ENCODE results near the gene NTN4.
"Not testable (repeated sequence)": the region's sequence is repeated elsewhere in the genome, so short reads cannot be mapped to it uniquely, and the experiment has no call there.

Gene NTN4

GRCh38 chr12:95815632-95816212 is 25.2 kb upstream of the NTN4 start:
- Histone ChIP-seq H3K36me3 (ENCODE audit: control insufficient read depth, insufficient read depth, low read length) (no peaks in the 10 kb centered on the region), H3K4me3 (ENCODE audit: low read length) (no peak overlapping the region), H3K9me3 (ENCODE audit: control insufficient read depth, insufficient read depth, low read length) (no peaks in the 10 kb centered on the region), H3K27me3 (ENCODE audit: control insufficient read depth, insufficient read depth, low read length) (no peaks in the 10 kb centered on the region), H3K27ac (ENCODE audit: low read length) (no peak overlapping the region), H3K4me1 (ENCODE audit: control insufficient read depth, insufficient read depth, low read length) (no peaks in the 10 kb centered on the region)
- no peak for DNase-seq (ENCODE audit: low read depth, low spot score)
- WGBS (ENCODE audit: insufficient coverage, insufficient read length) = no CpG with 5 or more reads among the region's 5 CpGs

GRCh38 chr12:95812155-95812554 is 21.6 kb upstream of the NTN4 start:
- not testable (repeated sequence) for H3K9me3 ChIP-seq (ENCODE audit: control insufficient read depth, insufficient read depth, low read length); H3K4me3 ChIP-seq (ENCODE audit: low read length); H3K27ac ChIP-seq (ENCODE audit: low read length); DNase-seq (ENCODE audit: low read depth, low spot score); H3K36me3 ChIP-seq (ENCODE audit: control insufficient read depth, insufficient read depth, low read length); H3K27me3 ChIP-seq (ENCODE audit: control insufficient read depth, insufficient read depth, low read length); H3K4me1 ChIP-seq (ENCODE audit: control insufficient read depth, insufficient read depth, low read length)
- no CpG with 5 or more reads among the region's 4 CpGs for WGBS (ENCODE audit: insufficient coverage, insufficient read length)

- H3K9me3 ChIP-seq (ENCODE audit: control insufficient read depth, insufficient read depth, low read length) = no peaks in the 10 kb centered on the region
- H3K36me3 ChIP-seq (ENCODE audit: control insufficient read depth, insufficient read depth, low read length) = no peaks in the 10 kb centered on the region
- no CpG with 5 or more reads among the region's 2 CpGs for WGBS (ENCODE audit: insufficient coverage, insufficient read length)
- no peak for DNase-seq (ENCODE audit: low read depth, low spot score)
- H3K4me3 ChIP-seq (ENCODE audit: low read length) = no peak overlapping the region
- H3K4me1 ChIP-seq (ENCODE audit: control insufficient read depth, insufficient read depth, low read length) = no peaks in the 10 kb centered on the region
- H3K27ac ChIP-seq (ENCODE audit: low read length) = no peak overlapping the region
- no peaks in the 10 kb centered on the region for H3K27me3 ChIP-seq (ENCODE audit: control insufficient read depth, insufficient read depth, low read length)
Observed at GRCh38 chr12:95810411-95810810, 19.8 kb upstream of the NTN4 start.

GRCh38 chr12:95809000-95809680 is 18.6 kb upstream of the NTN4 start:
- H3K27me3 ChIP-seq (ENCODE audit: control insufficient read depth, insufficient read depth, low read length) = no peaks in the 10 kb centered on the region
- H3K27ac ChIP-seq (ENCODE audit: low read length) = no peak overlapping the region
- no peak for DNase-seq (ENCODE audit: low read depth, low spot score)
- no peaks in the 10 kb centered on the region for H3K4me1 ChIP-seq (ENCODE audit: control insufficient read depth, insufficient read depth, low read length)
- no CpG with 5 or more reads among the region's 7 CpGs for WGBS (ENCODE audit: insufficient coverage, insufficient read length)
- no peak overlapping the region for H3K4me3 ChIP-seq (ENCODE audit: low read length)
- no peaks in the 10 kb centered on the region for H3K9me3 ChIP-seq (ENCODE audit: control insufficient read depth, insufficient read depth, low read length)
- no peaks in the 10 kb centered on the region for H3K36me3 ChIP-seq (ENCODE audit: control insufficient read depth, insufficient read depth, low read length)

GRCh38 chr12:95808146-95808545 is 17.6 kb upstream of the NTN4 start:
- Histone ChIP-seq H3K4me1 (ENCODE audit: control insufficient read depth, insufficient read depth, low read length) (no peaks in the 10 kb centered on the region), H3K9me3 (ENCODE audit: control insufficient read depth, insufficient read depth, low read length) (no peaks in the 10 kb centered on the region), H3K36me3 (ENCODE audit: control insufficient read depth, insufficient read depth, low read length) (no peaks in the 10 kb centered on the region), H3K4me3 (ENCODE audit: low read length) (no peak overlapping the region), H3K27ac (ENCODE audit: low read length) (no peak overlapping the region), H3K27me3 (ENCODE audit: control insufficient read depth, insufficient read depth, low read length) (no peaks in the 10 kb centered on the region)
- WGBS (ENCODE audit: insufficient coverage, insufficient read length) = no CpG with 5 or more reads among the region's 7 CpGs
- DNase-seq (ENCODE audit: low read depth, low spot score) = no peak

GRCh38 chr12:95805864-95806671 is 15.5 kb upstream of the NTN4 start:
- Histone ChIP-seq H3K36me3 (ENCODE audit: control insufficient read depth, insufficient read depth, low read length) (no peaks in the 10 kb centered on the region), H3K27me3 (ENCODE audit: control insufficient read depth, insufficient read depth, low read length) (no peaks in the 10 kb centered on the region), H3K4me3 (ENCODE audit: low read length) (no peak overlapping the region), H3K9me3 (ENCODE audit: control insufficient read depth, insufficient read depth, low read length) (no peaks in the 10 kb centered on the region), H3K4me1 (ENCODE audit: control insufficient read depth, insufficient read depth, low read length) (no peaks in the 10 kb centered on the region), H3K27ac (ENCODE audit: low read length) (no peak overlapping the region)
- DNase-seq (ENCODE audit: low read depth, low spot score) = no peak
- no CpG with 5 or more reads among the region's 5 CpGs for WGBS (ENCODE audit: insufficient coverage, insufficient read length)

GRCh38 chr12:95804291-95804690 is 13.7 kb upstream of the NTN4 start:
- WGBS (ENCODE audit: insufficient coverage, insufficient read length) = no CpG with 5 or more reads among the region's 3 CpGs
- H3K4me3 ChIP-seq (ENCODE audit: low read length) = no peak overlapping the region
- H3K27me3 ChIP-seq (ENCODE audit: control insufficient read depth, insufficient read depth, low read length) = no peaks in the 10 kb centered on the region
- no peak overlapping the region for H3K27ac ChIP-seq (ENCODE audit: low read length)
- no peak for DNase-seq (ENCODE audit: low read depth, low spot score)
- no peaks in the 10 kb centered on the region for H3K4me1 ChIP-seq (ENCODE audit: control insufficient read depth, insufficient read depth, low read length)
- no peaks in the 10 kb centered on the region for H3K9me3 ChIP-seq (ENCODE audit: control insufficient read depth, insufficient read depth, low read length)
- H3K36me3 ChIP-seq (ENCODE audit: control insufficient read depth, insufficient read depth, low read length) = no peaks in the 10 kb centered on the region

- Histone ChIP-seq H3K4me1 (ENCODE audit: control insufficient read depth, insufficient read depth, low read length) (no peaks in the 10 kb centered on the region), H3K36me3 (ENCODE audit: control insufficient read depth, insufficient read depth, low read length) (no peaks in the 10 kb centered on the region), H3K27ac (ENCODE audit: low read length) (no peak overlapping the region), H3K27me3 (ENCODE audit: control insufficient read depth, insufficient read depth, low read length) (no peaks in the 10 kb centered on the region), H3K4me3 (ENCODE audit: low read length) (no peak overlapping the region), H3K9me3 (ENCODE audit: control insufficient read depth, insufficient read depth, low read length) (no peaks in the 10 kb centered on the region)
- no peak for DNase-seq (ENCODE audit: low read depth, low spot score)
- WGBS (ENCODE audit: insufficient coverage, insufficient read length) = no CpG with 5 or more reads among the region's 1 CpG
Observed at GRCh38 chr12:95803817-95804216, 13.3 kb upstream of the NTN4 start.

GRCh38 chr12:95802482-95803270 is 12.1 kb upstream of the NTN4 start:
- Histone ChIP-seq H3K9me3 (ENCODE audit: control insufficient read depth, insufficient read depth, low read length) (no peaks in the 10 kb centered on the region), H3K27ac (ENCODE audit: low read length) (no peak overlapping the region), H3K4me1 (ENCODE audit: control insufficient read depth, insufficient read depth, low read length) (no peaks in the 10 kb centered on the region), H3K4me3 (ENCODE audit: low read length) (no peak overlapping the region), H3K36me3 (ENCODE audit: control insufficient read depth, insufficient read depth, low read length) (no peaks in the 10 kb centered on the region), H3K27me3 (ENCODE audit: control insufficient read depth, insufficient read depth, low read length) (no peaks in the 10 kb centered on the region)
- DNase-seq (ENCODE audit: low read depth, low spot score) = no peak
- no CpG with 5 or more reads among the region's 5 CpGs for WGBS (ENCODE audit: insufficient coverage, insufficient read length)

GRCh38 chr12:95796982-95797289 is 6.4 kb upstream of the NTN4 start:
- Histone ChIP-seq H3K4me3 (ENCODE audit: low read length) (no peak overlapping the region), H3K36me3 (ENCODE audit: control insufficient read depth, insufficient read depth, low read length) (no peaks in the 10 kb centered on the region), H3K4me1 (ENCODE audit: control insufficient read depth, insufficient read depth, low read length) (no peaks in the 10 kb centered on the region), H3K27me3 (ENCODE audit: control insufficient read depth, insufficient read depth, low read length) (peaks cover under 1% of the 10 kb centered on the region; the same call in 1 of the 2 replicates), H3K27ac (ENCODE audit: low read length) (no peak overlapping the region), H3K9me3 (ENCODE audit: control insufficient read depth, insufficient read depth, low read length) (no peaks in the 10 kb centered on the region)
- DNase-seq (ENCODE audit: low read depth, low spot score) = no peak
- no CpG with 5 or more reads among the region's 2 CpGs for WGBS (ENCODE audit: insufficient coverage, insufficient read length)
